Ovary (tissue), 3 donors: ENCODE results near the gene TBC1D25.

Experiments
- CTCF ChIP-seq, 3 donors: fragments of 450-650 bp in 2 of 3; fragments of 200-600 bp in 1 of 3; IDR thresholded peaks; one replicate each; pipeline versions ENCODE4 v1.5.1 to v1.8.0; 2016 to 2022; ENCODE audit warnings: antibody characterized with exemption in 3 of 3, mild to moderate bottlenecking in 1 of 3
- EP300 ChIP-seq: sonication (generic); formaldehyde crosslinking; IDR thresholded peaks from one replicate; pipeline ENCODE4 v1.6.1; 2017; ENCODE audit warnings: antibody characterized with exemption
- POLR2A ChIP-seq: fragments of 450-650 bp; IDR thresholded peaks from one replicate; pipeline ENCODE4 v1.6.1; 2017; ENCODE audit warnings: antibody characterized with exemption, mild to moderate bottlenecking, moderate library complexity
- donor health status: DM: no; HTN: no; CAD: no.

- TF ChIP-seq POLR2A (no peak), CTCF (IDR thresholded peaks at IDR 0.05) (no peak), EP300 (no peak)
Measured at GRCh38 chrX:48515842-48516241, 23.7 kb upstream of the TBC1D25 start.
